Activated gamma-delta T cell treated with anti-CD3 and anti-CD28 coated beads, Interleukin-2, amount 50 U/mL, for 16 hours (primary cell): ENCODE data around the gene NLRP1.

Experiments used
- DNase-seq: peaks from one replicate; pipeline ENCODE4 v3.0.0-alpha.2; 2020; ENCODE audit warnings: low read depth

NLRP1 gene

GRCh38 chr17:5473906-5474305 is 110.4 kb downstream of the NLRP1 start:
- DNase-seq = no peak

- no peak for DNase-seq
Observed at GRCh38 chr17:5472511-5472910, 111.8 kb downstream of the NLRP1 start.

GRCh38 chr17:5468075-5468473 is 116.2 kb downstream of the NLRP1 start:
- no peak for DNase-seq

GRCh38 chr17:5467416-5467815 is 116.9 kb downstream of the NLRP1 start:
- no peak for DNase-seq

- DNase-seq = no peak
Observed at GRCh38 chr17:5466295-5466694, 118.0 kb downstream of the NLRP1 start.

- DNase-seq = no peak
Observed at GRCh38 chr17:5464717-5465507, 119.4 kb downstream of the NLRP1 start.
